Activated CD4-positive, alpha-beta T cell treated with anti-CD3 and anti-CD28 coated beads, Interleukin-2, amount 50 U/mL, for 4 hours (primary cell): ENCODE measurements around the gene MAP2K5.

ENCODE experiments used
- DNase-seq, 2 experiments: peaks; one replicate each; pipeline ENCODE4 v3.0.0-alpha.2; 2020

MAP2K5 gene

DNA sequence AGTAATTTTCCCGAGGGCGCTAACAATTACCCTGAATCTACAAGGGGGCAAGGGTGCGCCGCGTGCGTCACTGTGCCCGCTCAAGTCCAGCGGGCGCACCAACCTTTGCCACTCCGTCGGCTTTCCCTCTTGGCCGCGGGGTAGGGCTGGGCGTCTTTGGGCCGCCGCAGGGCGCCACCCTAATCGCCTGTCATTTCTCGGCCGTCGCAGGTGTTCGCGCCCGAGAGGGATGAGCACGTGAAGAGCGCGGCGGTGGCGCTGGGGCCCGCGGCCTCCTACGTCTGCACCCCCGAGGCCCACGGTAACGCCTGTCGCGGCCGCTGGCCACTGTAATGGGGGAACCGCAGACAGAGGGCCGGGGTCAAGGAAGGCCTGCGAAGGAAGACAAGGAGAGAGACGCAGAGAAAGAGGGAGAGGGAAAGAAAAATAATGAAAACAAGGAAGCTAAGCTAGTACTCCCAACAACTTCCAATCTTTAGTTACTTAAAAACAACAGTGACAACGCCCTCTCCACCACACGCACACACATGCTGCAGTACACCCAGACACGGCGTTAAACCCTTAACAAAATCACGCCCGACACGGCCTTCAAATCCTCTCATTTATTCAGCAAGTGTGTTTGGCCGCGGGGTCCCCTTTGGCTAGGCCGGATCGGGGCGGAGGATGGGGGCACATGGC, 286.6 kb downstream of the MAP2K5 start:
- no peak for DNase-seq

- DNase-seq = no peak
Measured at GRCh38 chr15:67829647-67830504, 287.4 kb downstream of the MAP2K5 start.

- no peak for DNase-seq
Measured at GRCh38 chr15:67831363-67831762, 288.9 kb downstream of the MAP2K5 start.

GRCh38 chr15:67832031-67832551, 289.6 kb downstream of the MAP2K5 start:
- no peak for DNase-seq

DNA sequence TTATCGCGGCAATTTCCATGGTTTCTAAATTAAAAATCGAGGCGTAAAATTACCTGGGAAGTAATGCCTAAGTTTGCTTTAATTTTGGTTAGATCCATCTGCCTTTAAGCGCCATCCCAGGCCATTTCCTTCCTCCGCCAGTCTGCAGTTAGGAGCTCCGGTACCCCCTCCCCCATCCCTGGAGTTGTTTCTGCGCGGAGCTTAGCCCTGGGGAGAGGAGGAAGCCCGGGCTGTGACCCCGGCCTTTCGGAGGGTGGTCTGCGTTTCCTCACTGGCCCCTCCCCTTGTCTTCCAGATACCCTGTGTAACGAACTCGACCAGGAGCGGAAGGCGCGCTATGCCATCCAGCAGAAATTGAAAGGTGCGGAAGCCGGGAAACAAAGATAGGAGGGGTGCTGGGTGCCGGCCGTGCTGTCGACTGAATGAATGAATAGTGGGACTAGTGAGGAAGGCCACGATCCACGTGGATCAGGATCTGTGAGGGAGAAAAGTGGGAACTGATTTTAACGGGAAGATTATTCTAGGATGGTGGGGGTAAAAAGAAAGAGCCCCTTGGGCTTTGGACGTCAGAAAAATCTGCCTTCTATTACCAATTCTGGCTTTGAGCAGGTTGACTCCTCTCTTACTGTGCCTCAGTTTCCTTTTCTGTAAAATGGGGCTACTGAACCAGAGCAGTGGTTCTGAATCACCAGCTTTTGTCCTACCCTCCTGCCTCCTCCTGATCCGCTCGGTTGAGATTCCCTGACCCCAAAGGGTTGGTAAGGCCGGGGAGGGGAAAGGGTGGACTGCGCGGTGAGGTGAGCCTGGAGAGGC, 290.6 kb downstream of the MAP2K5 start:
- DNase-seq = no peak

DNA sequence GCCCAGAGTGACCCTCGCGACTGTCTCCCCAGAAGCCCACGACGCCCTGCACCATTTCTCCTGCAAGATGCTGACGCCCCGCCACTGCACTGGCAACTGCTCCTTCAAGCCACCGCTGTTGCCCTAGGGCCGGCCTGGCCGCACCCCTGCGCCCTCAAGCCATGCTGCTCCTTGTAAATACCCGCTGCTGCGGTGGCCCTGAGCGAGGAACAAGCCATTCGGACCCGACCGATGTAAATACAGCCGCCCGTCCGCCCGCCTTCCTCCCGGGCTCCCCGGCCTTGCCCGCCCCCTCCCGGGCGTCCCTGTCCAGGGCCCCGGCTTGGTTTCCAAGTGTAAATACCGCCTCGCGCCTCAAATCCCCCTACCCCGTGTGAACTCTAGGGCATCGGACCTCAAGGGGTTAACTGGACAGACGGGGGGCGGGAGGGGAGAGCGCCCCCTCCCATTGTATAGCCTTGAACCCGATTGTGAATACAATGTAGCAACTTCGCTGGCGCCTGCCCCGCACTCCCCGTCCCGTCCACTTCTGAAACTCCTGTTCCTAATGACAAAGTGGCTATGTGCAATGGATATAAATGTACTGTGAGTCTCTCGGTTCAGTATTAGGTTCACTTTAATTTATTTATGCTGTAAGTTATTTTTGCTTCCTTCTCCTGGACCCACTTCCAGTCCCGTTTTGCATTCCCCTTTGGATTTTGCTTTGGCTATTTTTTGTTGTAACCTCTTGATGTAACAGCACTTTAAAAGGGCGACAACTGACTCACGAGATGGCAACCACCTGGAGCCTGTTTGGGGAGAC, 291.4 kb downstream of the MAP2K5 start:
- no peak for DNase-seq

DNA sequence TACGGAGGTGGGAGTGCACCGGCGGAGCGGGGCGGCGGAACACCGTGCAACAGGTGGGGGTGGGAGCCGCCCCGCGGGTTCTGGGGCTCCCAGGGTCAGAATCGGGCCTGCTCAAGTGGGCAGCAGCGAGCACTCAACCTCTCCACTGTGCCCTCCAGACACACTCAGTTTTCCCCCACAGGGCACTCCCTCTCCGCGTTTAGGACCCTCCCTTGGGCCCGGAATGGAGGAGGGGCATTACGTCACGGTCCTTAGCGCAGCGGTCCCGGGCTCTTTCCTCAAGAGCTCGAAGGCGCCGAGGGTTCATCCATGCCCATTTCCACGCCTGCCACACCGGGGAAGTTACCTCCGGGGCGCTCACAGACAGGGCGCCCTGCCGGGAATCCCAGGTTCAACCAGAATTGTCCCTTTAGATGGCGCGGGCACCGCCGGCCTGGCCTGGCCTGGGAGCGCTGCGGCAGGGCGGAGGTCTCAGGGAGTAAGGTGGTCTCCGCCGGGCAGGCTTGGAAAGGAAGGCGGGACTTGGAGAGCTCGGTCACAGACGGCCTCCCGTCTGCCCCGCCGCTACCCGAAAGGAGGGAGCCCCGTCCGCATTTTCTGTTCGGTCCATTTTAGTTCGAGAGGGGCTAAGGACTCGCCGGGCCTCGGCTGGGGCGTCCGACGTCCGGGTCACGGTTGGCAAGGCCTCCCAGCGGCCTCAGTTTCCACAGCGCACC, 292.2 kb downstream of the MAP2K5 start:
- DNase-seq = no peak

DNA sequence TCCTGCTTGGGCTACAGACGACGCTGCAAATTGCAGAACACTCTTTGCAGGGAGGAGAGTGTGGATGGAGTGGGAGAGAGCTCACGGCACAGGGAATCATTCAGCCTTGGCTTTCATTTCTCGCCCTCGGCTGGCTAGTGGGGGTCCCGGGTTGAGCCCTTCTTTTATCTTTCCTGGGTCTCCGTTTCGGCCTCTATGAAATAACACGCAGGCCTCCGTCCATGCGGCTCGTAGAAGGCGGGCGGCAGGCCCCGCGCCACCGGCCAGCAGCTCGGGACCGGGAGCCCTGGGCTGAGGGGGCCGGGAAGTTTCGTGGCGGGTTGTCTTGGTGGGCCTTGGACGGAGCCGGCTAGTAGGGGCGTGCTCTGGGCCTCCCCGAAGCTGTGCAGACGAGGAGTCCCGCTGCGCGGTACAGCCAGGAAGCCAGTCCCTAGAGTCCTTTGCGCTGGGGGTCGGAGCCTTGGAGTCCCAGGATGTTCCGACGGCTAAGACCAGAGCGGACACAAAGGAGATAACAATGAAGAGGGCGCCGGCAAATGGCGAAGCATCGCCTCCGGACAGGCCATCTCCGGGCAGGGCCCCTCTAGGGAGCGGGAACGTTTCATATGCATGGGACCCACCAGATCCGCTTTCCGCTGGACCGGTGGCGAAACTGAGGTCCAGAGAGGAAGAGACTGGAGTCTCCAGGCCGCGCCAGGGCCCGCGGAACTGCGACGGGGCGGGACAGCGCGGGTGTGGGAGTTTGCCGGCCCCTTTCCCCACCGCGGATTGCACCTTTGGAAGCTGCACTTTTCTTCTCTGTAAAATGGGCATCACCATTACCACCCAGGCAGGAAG, 293.0 kb downstream of the MAP2K5 start:
- DNase-seq = no peak

GRCh38 chr15:67836134-67836455, 293.6 kb downstream of the MAP2K5 start:
- DNase-seq = no peak

DNA sequence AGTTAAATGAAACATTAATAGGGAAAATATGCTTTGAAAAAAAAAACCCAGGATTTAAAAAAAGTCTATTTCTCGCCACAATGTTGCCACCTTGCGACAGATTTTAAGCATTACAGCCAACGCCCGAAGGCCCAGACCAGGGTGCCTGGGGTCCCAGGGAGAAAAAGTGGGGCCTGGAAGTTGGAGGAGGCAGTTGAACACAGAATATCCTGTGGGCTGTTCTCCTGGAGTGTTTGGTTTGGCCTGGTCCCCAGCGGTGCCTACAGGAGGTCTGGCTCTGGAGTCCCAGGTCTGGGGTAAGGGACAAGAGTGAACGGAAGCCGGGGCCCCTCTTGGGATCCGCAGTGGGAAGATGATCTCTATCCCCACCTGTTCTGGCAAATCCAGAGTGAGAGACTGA, 294.0 kb downstream of the MAP2K5 start:
- peak; percentile 44 to 56 for DNase-seq

- DNase-seq = no peak
Measured at GRCh38 chr15:67836955-67837354, 294.5 kb downstream of the MAP2K5 start.

DNA sequence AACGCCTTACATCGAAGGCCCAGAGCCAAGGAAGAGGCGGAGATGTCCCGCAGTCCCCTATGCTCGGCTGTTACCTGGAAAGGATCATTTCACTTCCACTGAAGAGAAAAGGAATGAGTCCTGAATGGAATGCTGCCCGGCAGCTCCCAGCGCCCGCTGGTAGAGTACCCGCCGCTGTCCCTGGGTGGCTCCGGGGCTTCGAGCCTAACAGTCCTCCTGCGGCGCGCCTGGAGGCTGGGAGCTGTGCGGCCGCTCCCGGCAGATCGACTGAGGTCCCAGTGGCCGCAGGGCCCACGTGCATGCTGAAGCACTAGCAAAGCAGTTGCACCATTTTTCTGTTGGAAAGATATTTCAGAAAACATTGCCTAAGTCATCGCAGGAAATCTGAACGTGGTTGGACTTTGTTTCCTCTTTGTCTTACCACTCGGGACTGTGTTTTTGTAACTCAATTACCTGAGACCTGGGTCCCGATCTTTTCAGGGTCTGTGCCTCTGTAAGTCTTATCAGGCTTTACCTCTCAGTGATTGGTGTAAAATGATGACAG, 296.4 kb downstream of the MAP2K5 start:
- no peak for DNase-seq

- no peak for DNase-seq
Measured at GRCh38 chr15:67839499-67839928, 297.0 kb downstream of the MAP2K5 start.

DNA sequence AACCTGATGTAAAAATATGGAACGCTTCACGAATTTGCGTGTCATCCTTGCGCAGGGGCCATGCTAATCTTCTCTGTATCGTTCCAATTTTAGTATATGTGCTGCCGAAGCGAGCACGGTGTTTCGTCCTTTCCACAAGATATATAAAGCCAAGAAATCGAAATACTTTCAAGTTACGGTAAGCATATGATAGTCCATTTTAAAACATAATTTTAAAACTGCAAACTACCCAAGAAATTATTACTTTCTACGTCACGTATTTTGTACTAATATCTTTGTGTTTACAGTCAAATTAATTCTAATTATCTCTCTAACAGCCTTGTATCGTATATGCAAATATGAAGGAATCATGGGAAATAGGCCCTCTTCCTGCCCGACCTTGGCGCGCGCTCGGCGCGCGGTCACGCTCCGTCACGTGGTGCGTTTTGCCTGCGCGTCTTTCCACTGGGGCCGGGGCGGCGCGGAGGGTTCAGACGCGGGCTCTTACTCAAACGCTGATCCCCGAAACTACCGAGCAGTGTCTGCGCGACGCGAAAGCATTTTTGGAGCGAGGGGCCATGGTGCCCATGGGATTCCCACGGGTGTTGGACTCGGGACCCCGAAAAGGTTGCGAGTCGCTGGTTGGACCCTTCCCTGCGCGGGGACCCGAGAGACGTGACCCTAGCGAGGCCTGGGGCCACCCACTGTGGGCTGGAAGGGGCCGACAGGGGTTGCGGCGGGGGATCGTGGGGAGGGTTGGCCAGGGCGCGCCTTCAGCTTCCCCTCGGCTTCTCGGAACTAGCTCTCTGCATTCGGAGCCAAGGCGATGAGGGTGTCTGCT, 297.6 kb downstream of the MAP2K5 start, which contains the start of gene RNU6-1:
RNU6-1 (minus strand) TSS at position 117 of the 820 bp plus-strand sequence.
- DNase-seq = peak; percentile 95

GRCh38 chr15:67840749-67841512, 298.4 kb downstream of the MAP2K5 start:
- DNase-seq = no peak

- no peak for DNase-seq
Measured at GRCh38 chr15:67841513-67841762, 298.9 kb downstream of the MAP2K5 start.

DNA sequence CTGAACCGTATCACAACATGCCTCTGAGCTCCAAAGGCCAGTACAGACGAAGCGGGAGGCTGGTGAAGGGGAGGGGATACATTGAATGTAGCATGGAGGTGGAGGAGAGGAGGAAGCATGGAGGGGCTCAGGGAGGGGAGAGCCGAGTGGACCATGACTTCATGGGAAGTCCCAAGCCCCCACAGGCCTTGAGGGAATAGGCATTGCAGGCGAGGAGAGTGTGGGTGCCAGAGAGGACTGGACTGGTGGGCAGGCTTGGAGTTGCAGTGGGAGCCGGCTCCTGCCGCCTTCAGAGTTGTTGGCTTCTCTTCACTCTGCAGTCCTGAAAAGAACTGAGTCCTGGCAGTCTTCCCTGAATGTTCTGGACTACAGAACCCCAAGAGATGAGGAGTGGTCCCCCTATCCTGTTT, 300.6 kb downstream of the MAP2K5 start:
- DNase-seq = no peak

DNA sequence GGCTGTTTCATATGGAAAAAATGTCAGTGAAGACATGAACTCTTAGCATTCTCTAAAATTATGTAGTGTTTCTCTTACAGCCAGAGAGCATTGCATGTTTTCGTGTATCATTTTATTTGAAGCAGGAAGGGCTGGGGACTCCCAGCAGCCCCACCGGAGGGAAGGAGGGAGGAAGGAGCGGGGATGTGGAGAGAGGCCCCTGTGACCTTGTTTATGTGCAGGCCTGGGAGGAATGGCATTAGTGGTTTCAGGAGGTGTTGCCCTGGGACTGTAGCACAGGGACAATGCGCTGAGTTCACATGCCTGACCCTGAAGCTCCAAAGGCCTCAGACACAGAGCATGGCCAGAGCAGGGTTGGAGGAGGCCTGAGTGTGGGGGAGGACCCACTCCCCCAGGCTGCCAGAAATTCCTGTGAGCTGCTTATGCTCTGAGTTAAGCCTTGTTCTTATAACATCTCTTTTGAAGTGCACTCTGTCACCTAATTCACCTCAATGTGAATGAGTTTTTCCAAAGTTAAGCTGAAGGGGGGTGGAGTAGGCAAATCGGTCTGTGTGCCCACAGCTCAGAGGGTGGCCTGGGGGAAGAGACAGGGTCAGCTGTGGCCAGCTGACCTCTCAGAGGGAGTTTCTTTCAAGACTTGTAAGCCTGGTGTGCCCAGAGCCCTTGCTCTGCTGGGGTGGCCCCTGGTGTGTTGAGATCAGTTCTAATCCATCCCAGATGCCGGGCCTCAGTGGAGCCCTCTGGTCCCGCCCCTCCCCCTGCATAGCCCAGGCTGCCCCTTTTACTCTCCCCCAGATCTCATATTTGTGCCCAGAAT, 301.3 kb downstream of the MAP2K5 start:
- DNase-seq = no peak
